NB4 (cell line): Measurements from ENCODE around the gene NUMB.

Source experiments
- CTCF ChIP-seq: IDR thresholded peaks from one replicate; pipeline ENCODE4 v1.5.1; 2012; ENCODE audit warnings: low read depth, low read length
- MAX ChIP-seq: IDR thresholded peaks from 2 replicates; pipeline ENCODE4 v1.6.1; 2011; ENCODE audit warnings: low read depth, low read length
- POLR2A ChIP-seq: IDR thresholded peaks from 2 replicates; pipeline ENCODE4 v1.6.1; 2011; ENCODE audit warnings: mild to moderate bottlenecking; ENCODE audit not compliant: insufficient read length; ENCODE audit errors: extremely low read depth

GRCh38 chr14:73290279-73290678, 168.1 kb downstream of the NUMB start:
- TF ChIP-seq MAX (no peak), CTCF (no peak), POLR2A (no peak)
